ENCODE results near the gene RYR3. TPM values are rescaled to one million over a fixed set of nuclear protein-coding genes. Genes with fewer than 3 reads are reported as not detected.

RYR3 gene
- total RNA-seq, 1 experiment from 2014 or later: 0.66 TPM

GRCh38 chr15:33621141-33621540, 310.4 kb downstream of the RYR3 start:
- H3K27me3 ChIP-seq (replicated peaks; ENCODE audit: control insufficient read depth, insufficient read depth, low read length): no peaks in the 10 kb centered on the region
- Mint-ChIP-seq H3K36me3 (ENCODE audit: insufficient read depth, unreplicated experiment) (no peaks in the 10 kb centered on the region), H3K4me3 (ENCODE audit: unreplicated experiment) (no peak overlapping the region), H3K27ac (ENCODE audit: unreplicated experiment) (no peak overlapping the region), H3K9me3 (ENCODE audit: unreplicated experiment) (no peaks in the 10 kb centered on the region), H3K27me3 (ENCODE audit: insufficient read depth, unreplicated experiment) (peaks cover 16% of the 10 kb centered on the region), H3K4me1 (ENCODE audit: low read depth, unreplicated experiment) (no peaks in the 10 kb centered on the region)
- H3K4me3 ChIP-seq (ENCODE audit: low read depth, low read length): no peak overlapping the region
- ChIA-PET POLR2A (no interaction called here), CTCF (no interaction called here)
- TF ChIP-seq, protein P1, sequence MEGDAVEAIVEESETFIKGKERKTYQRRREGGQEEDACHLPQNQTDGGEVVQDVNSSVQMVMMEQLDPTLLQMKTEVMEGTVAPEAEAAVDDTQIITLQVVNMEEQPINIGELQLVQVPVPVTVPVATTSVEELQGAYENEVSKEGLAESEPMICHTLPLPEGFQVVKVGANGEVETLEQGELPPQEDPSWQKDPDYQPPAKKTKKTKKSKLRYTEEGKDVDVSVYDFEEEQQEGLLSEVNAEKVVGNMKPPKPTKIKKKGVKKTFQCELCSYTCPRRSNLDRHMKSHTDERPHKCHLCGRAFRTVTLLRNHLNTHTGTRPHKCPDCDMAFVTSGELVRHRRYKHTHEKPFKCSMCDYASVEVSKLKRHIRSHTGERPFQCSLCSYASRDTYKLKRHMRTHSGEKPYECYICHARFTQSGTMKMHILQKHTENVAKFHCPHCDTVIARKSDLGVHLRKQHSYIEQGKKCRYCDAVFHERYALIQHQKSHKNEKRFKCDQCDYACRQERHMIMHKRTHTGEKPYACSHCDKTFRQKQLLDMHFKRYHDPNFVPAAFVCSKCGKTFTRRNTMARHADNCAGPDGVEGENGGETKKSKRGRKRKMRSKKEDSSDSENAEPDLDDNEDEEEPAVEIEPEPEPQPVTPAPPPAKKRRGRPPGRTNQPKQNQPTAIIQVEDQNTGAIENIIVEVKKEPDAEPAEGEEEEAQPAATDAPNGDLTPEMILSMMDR (IDR thresholded peaks at IDR 0.05; ENCODE audit: insufficient read depth in 1 of 2, low read depth in 1 of 2, low read length in 1 of 2, severe bottlenecking in 1 of 2, unreplicated experiment in 1 of 2): no peak
- H3K36me3 ChIP-seq (ENCODE audit: control insufficient read depth, insufficient read depth, low read length): no peaks in the 10 kb centered on the region
- intact Hi-C loops (cut with micrococcal nuclease; ENCODE audit: unreplicated experiment): no loop called here
- BruUV-seq (replicated peaks): no TSS peak
- no peak for DNase-seq
- no peaks in the 10 kb centered on the region for H3K4me1 ChIP-seq
- no peaks in the 10 kb centered on the region for H3K9me3 ChIP-seq

- Histone ChIP-seq H3K4me3 (ENCODE audit: low read depth, low read length) (no peak overlapping the region), H3K4me1 (no peaks in the 10 kb centered on the region), H3K27me3 (replicated peaks; ENCODE audit: control insufficient read depth, insufficient read depth, low read length) (no peaks in the 10 kb centered on the region), H3K36me3 (ENCODE audit: control insufficient read depth, insufficient read depth, low read length) (no peaks in the 10 kb centered on the region), H3K9me3 (no peaks in the 10 kb centered on the region)
- no peak for DNase-seq
- ChIA-PET CTCF (no interaction called here), POLR2A (no interaction called here)
- H3K36me3 Mint-ChIP-seq (ENCODE audit: insufficient read depth, unreplicated experiment): no peaks in the 10 kb centered on the region
- intact Hi-C loops (cut with micrococcal nuclease; ENCODE audit: unreplicated experiment): no loop called here
- BruUV-seq (replicated peaks): no TSS peak
- no peak overlapping the region for H3K27ac Mint-ChIP-seq (ENCODE audit: unreplicated experiment)
- H3K4me3 Mint-ChIP-seq (ENCODE audit: unreplicated experiment): no peak overlapping the region
- no peaks in the 10 kb centered on the region for H3K4me1 Mint-ChIP-seq (ENCODE audit: low read depth, unreplicated experiment)
- H3K9me3 Mint-ChIP-seq (ENCODE audit: unreplicated experiment): no peaks in the 10 kb centered on the region
- H3K27me3 Mint-ChIP-seq (ENCODE audit: insufficient read depth, unreplicated experiment): peaks cover 22% of the 10 kb centered on the region
- TF ChIP-seq, protein P1 (IDR thresholded peaks at IDR 0.05; ENCODE audit: insufficient read depth in 1 of 2, low read depth in 1 of 2, low read length in 1 of 2, severe bottlenecking in 1 of 2, unreplicated experiment in 1 of 2): peak in 1 of 2 experiments; percentile 11
These were observed 312.2 kb downstream of the RYR3 start for GRCh38 chr15:33623010-33623409.

DNA sequence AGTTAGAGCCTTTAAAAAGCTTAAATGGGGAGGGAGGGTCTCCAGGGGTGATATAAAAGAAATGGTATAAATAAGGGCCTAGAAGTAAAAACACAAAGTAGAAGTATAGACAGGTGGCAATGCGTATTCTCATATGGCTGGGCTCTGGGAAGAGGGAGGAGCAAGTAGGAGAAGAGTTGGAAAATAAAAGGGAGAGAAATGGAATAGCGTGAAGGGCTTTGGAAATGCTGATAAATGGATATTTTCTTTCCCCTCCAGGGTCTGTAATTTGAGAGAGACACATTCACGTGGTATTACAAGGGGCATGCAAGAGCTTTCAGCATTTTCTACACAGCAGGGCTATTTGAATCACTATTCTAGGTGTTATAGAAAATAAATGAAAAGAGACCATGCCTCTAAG, 313.7 kb downstream of the RYR3 start:
- no TSS peak for BruUV-seq (replicated peaks)
- TF ChIP-seq, protein P1 (IDR thresholded peaks at IDR 0.05; ENCODE audit: insufficient read depth in 1 of 2, low read depth in 1 of 2, low read length in 1 of 2, severe bottlenecking in 1 of 2, unreplicated experiment in 1 of 2): no peak
- H3K36me3 Mint-ChIP-seq (ENCODE audit: insufficient read depth, unreplicated experiment): no peaks in the 10 kb centered on the region
- H3K36me3 ChIP-seq (ENCODE audit: control insufficient read depth, insufficient read depth, low read length): no peaks in the 10 kb centered on the region
- intact Hi-C loops (cut with micrococcal nuclease; ENCODE audit: unreplicated experiment): no loop called here
- H3K4me3 Mint-ChIP-seq (ENCODE audit: unreplicated experiment): no peak overlapping the region
- DNase-seq: no peak
- H3K27me3 ChIP-seq (replicated peaks; ENCODE audit: control insufficient read depth, insufficient read depth, low read length): no peaks in the 10 kb centered on the region
- H3K9me3 ChIP-seq: no peaks in the 10 kb centered on the region
- no peaks in the 10 kb centered on the region for H3K9me3 Mint-ChIP-seq (ENCODE audit: unreplicated experiment)
- H3K27ac Mint-ChIP-seq (ENCODE audit: unreplicated experiment): no peak overlapping the region
- peaks cover 20% of the 10 kb centered on the region for H3K27me3 Mint-ChIP-seq (ENCODE audit: insufficient read depth, unreplicated experiment)
- H3K4me1 Mint-ChIP-seq (ENCODE audit: low read depth, unreplicated experiment): no peaks in the 10 kb centered on the region
- no peak overlapping the region for H3K4me3 ChIP-seq (ENCODE audit: low read depth, low read length)
- no peaks in the 10 kb centered on the region for H3K4me1 ChIP-seq
- ChIA-PET CTCF (no interaction called here), POLR2A (no interaction called here)
